GM12892 (cell line): Measurements from ENCODE around the gene SRGAP2C.
"Not testable (repeated sequence)": the region's sequence is repeated elsewhere in the genome, so short reads cannot be mapped to it uniquely, and the experiment has no call there.

Source experiments
- POLR2AphosphoS5 ChIP-seq: IDR thresholded peaks from 2 replicates; pipeline ENCODE4 v1.6.1; 2011; ENCODE audit warnings: low read depth, low read length, control low read depth
- TAF1 ChIP-seq: IDR thresholded peaks from 2 replicates; pipeline ENCODE4 v1.6.1; 2011; ENCODE audit warnings: low read depth, mild to moderate bottlenecking, control low read depth, low read length, borderline replicate concordance

DNA sequence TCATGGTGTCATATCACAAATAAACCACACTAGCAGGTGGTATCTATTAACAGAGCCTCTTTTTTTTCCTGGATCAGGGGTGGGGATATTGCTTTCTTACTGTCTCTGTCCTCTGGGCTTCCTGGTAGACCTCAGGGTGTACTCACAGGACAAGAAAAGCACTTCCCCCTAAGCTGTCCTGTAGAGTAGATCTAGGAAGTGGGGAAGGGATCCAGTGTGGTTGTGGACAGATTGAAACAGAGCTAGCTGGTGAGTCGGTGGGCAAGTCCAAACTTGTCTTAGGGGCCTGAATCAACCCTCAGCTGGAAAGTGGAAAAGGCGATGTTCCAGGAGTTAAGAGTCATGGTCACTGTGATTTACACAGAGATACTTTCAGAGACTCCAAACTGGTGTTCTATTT lies 96.7 kb downstream of the SRGAP2C start:
- TF ChIP-seq TAF1, POLR2AphosphoS5: not testable (repeated sequence)
